H9 (cell line): ENCODE results near the gene DCLRE1C. TPM values are rescaled to one million over a fixed set of nuclear protein-coding genes. Genes with fewer than 3 reads are reported as not detected.
"Not testable (repeated sequence)": the region's sequence is repeated elsewhere in the genome, so short reads cannot be mapped to it uniquely, and the experiment has no call there.

ENCODE experiments used
- DNase-seq: peaks from one replicate; pipeline ENCODE4 v3.0.0-alpha.2; 2017
- H2AFZ ChIP-seq: one replicate; pipeline ENCODE4 v1.6.1; 2013; ENCODE audit warnings: mild to moderate bottlenecking, low read length, control low read depth, moderate library complexity
- H2AK5ac ChIP-seq: 2 replicates; pipeline ENCODE4 v1.6.1; 2013; ENCODE audit warnings: low read length, control low read depth, mixed read lengths; ENCODE audit not compliant: insufficient read length
- H2BK120ac ChIP-seq: one replicate; pipeline ENCODE4 v1.6.1; 2013; ENCODE audit warnings: low read depth, mild to moderate bottlenecking, low read length, control low read depth, inconsistent platforms; ENCODE audit not compliant: poor library complexity, severe bottlenecking
- H2BK12ac ChIP-seq: 2 replicates; pipeline ENCODE4 v1.6.1; 2013; ENCODE audit warnings: low read length, control low read depth, mixed read lengths, low read depth; ENCODE audit not compliant: insufficient read length
- H2BK15ac ChIP-seq: 2 replicates; pipeline ENCODE4 v1.6.1; 2013; ENCODE audit warnings: low read depth, low read length, control low read depth
- H2BK20ac ChIP-seq: one replicate; pipeline ENCODE4 v1.6.1; 2013; ENCODE audit warnings: low read depth, mild to moderate bottlenecking, low read length, control low read depth, inconsistent platforms; ENCODE audit not compliant: poor library complexity, severe bottlenecking
- H2BK5ac ChIP-seq: 2 replicates; pipeline ENCODE4 v1.6.1; 2013; ENCODE audit warnings: low read length, control low read depth, mixed read lengths; ENCODE audit not compliant: insufficient read length
- H3K14ac ChIP-seq: 2 replicates; pipeline ENCODE4 v1.6.1; 2013; ENCODE audit warnings: low read length, control low read depth; ENCODE audit not compliant: insufficient read depth
- H3K18ac ChIP-seq: 2 replicates; pipeline ENCODE4 v1.6.1; 2013; ENCODE audit warnings: low read depth, mild to moderate bottlenecking, mixed read lengths, low read length, control low read depth; ENCODE audit not compliant: insufficient read length
- H3K23ac ChIP-seq: 2 replicates; pipeline ENCODE4 v1.6.1; 2013; ENCODE audit warnings: low read length, control low read depth, mixed read lengths, low read depth; ENCODE audit not compliant: insufficient read length
- H3K23me2 ChIP-seq: 2 replicates; pipeline ENCODE4 v1.6.1; 2013; ENCODE audit warnings: low read depth, mild to moderate bottlenecking, mixed read lengths, low read length, control low read depth; ENCODE audit not compliant: insufficient read length, poor library complexity, severe bottlenecking
- H3K27ac ChIP-seq: 2 replicates; pipeline ENCODE4 v1.5.1; 2013; ENCODE audit warnings: low read length, control low read depth, mixed read lengths, low read depth; ENCODE audit not compliant: insufficient read length
- H3K27me3 ChIP-seq: 2 replicates; pipeline ENCODE4 v1.6.1; 2013; ENCODE audit warnings: low read length, control low read depth, inconsistent platforms; ENCODE audit not compliant: insufficient read depth
- H3K4ac ChIP-seq: 2 replicates; pipeline ENCODE4 v1.6.1; 2013; ENCODE audit warnings: low read depth, mild to moderate bottlenecking, control low read depth, inconsistent platforms, low read length, moderate library complexity
- H3K4me1 ChIP-seq: 2 replicates; pipeline ENCODE4 v1.6.1; 2013; ENCODE audit warnings: low read length, control low read depth, inconsistent platforms; ENCODE audit not compliant: insufficient read depth
- H3K4me2 ChIP-seq: 2 replicates; pipeline ENCODE4 v1.6.1; 2013; ENCODE audit warnings: low read length, control low read depth, mixed read lengths; ENCODE audit not compliant: insufficient read length, insufficient read depth
- H3K56ac ChIP-seq: 2 replicates; pipeline ENCODE4 v1.6.1; 2013; ENCODE audit warnings: low read depth, mild to moderate bottlenecking, mixed read lengths, low read length, control low read depth; ENCODE audit not compliant: insufficient read length
- H3K79me1 ChIP-seq: 2 replicates; pipeline ENCODE4 v1.6.1; 2013; ENCODE audit warnings: low read depth, mild to moderate bottlenecking, moderate library complexity, low read length, control low read depth, inconsistent platforms; ENCODE audit not compliant: insufficient read depth, poor library complexity, severe bottlenecking
- H3K79me2 ChIP-seq: 2 replicates; pipeline ENCODE4 v1.6.1; 2013; ENCODE audit warnings: low read length, control low read depth, inconsistent platforms; ENCODE audit not compliant: insufficient read depth
- H3K9ac ChIP-seq: 2 replicates; pipeline ENCODE4 v1.6.1; 2013; ENCODE audit warnings: low read length, control low read depth, mixed read lengths; ENCODE audit not compliant: insufficient read length; ENCODE audit errors: extremely low read depth
- H3K9me3 ChIP-seq: one replicate; pipeline ENCODE4 v1.6.1; 2013; ENCODE audit warnings: low read depth, low read length, inconsistent platforms; ENCODE audit not compliant: control insufficient read depth
- H3T11ph ChIP-seq: one replicate; pipeline ENCODE4 v1.6.1; 2013; ENCODE audit warnings: mild to moderate bottlenecking, low read length, control low read depth, inconsistent platforms
- H4K20me1 ChIP-seq: one replicate; pipeline ENCODE4 v1.6.1; 2013; ENCODE audit not compliant: control insufficient read depth, insufficient read length, insufficient read depth
- H4K5ac ChIP-seq: 2 replicates; pipeline ENCODE4 v1.6.1; 2013; ENCODE audit warnings: low read depth, mild to moderate bottlenecking, mixed read lengths, low read length, control low read depth; ENCODE audit not compliant: insufficient read length
- H4K8ac ChIP-seq: replicated peaks from 2 replicates; pipeline ENCODE4 v1.6.1; 2013; ENCODE audit warnings: low read length, control low read depth, mixed read lengths, low read depth; ENCODE audit not compliant: insufficient read length
- H4K91ac ChIP-seq: 2 replicates; pipeline ENCODE4 v1.6.1; 2013; ENCODE audit warnings: low read depth, mild to moderate bottlenecking, moderate library complexity, mixed read lengths, low read length, control low read depth; ENCODE audit not compliant: insufficient read length
- H3K27ac Mint-ChIP-seq, 3 experiments: 2 replicates in 2 of 3; 3 replicates in 1 of 3; pipeline ENCODE4 v1.8.0; 2020 to 2021; ENCODE audit warnings: mixed read lengths in 3 of 3, mild to moderate bottlenecking in 1 of 3, moderate library complexity in 1 of 3
- H3K27me3 Mint-ChIP-seq: 2 replicates; pipeline ENCODE4 v1.8.0; 2021; ENCODE audit warnings: low read depth, mild to moderate bottlenecking, moderate library complexity, mixed read lengths
- H3K36me3 Mint-ChIP-seq, 3 experiments: 2 replicates in 2 of 3; 3 replicates in 1 of 3; pipeline ENCODE4 v1.8.0; 2020 to 2021; ENCODE audit warnings: low read depth in 3 of 3, mixed read lengths in 3 of 3; ENCODE audit not compliant: insufficient read depth in 1 of 3
- H3K4me1 Mint-ChIP-seq, 2 experiments: 2 replicates each; pipeline ENCODE4 v1.8.0; 2020; ENCODE audit warnings: mixed read lengths in 2 of 2
- H3K4me3 Mint-ChIP-seq, 2 experiments: 2 replicates in 1 of 2; 3 replicates in 1 of 2; pipeline ENCODE4 v1.8.0; 2020 to 2021; ENCODE audit warnings: mild to moderate bottlenecking in 2 of 2, mixed read lengths in 2 of 2, moderate library complexity in 1 of 2
- H3K9me3 Mint-ChIP-seq, 2 experiments: 2 replicates in 1 of 2; 3 replicates in 1 of 2; pipeline ENCODE4 v1.8.0; 2020; ENCODE audit warnings: mild to moderate bottlenecking in 2 of 2, mixed read lengths in 2 of 2, moderate library complexity in 1 of 2
- CTCF ChIP-seq: fragments of 200-600 bp; sonication (generic); conservative IDR thresholded peaks from 3 replicates; pipeline ENCODE4 v1.8.0; 2021; ENCODE audit warnings: antibody characterized with exemption, mild to moderate bottlenecking
- WGBS: extraction: QIAGEN DNeasy Blood & Tissue Kit; methylation state at CpG from one replicate; pipeline ENCODE4 v1.1.7; 2013; ENCODE audit warnings: missing lambda C conversion rate, low lambda C conversion rate, mixed read lengths; ENCODE audit not compliant: insufficient read length; ENCODE audit errors: extremely low coverage; 5-methylcytosine and 5-hydroxymethylcytosine counted together
- total RNA-seq: library from RNA; stranded (reverse); gene quantifications from 2 replicates; pipeline ENCODE4 v1.2.1, GENCODE V29; 2021

DCLRE1C gene
- total RNA-seq, 1 experiment from 2014 or later: 15.2 TPM

GRCh38 chr10:14974153-14974998 is 20.5 kb upstream of the DCLRE1C start:
- H2BK20ac ChIP-seq, H3K79me2 ChIP-seq, H3K56ac ChIP-seq, H3K27ac ChIP-seq, H3K23me2 ChIP-seq, H3K27me3 Mint-ChIP-seq, H3K9me3 ChIP-seq, H3K14ac ChIP-seq, H3T11ph ChIP-seq, H4K5ac ChIP-seq, H2AFZ ChIP-seq, H3K36me3 Mint-ChIP-seq, H4K8ac ChIP-seq, H4K20me1 ChIP-seq, H2AK5ac ChIP-seq, H3K4ac ChIP-seq, H3K4me2 ChIP-seq, H3K9me3 Mint-ChIP-seq, H3K27ac Mint-ChIP-seq, H3K4me1 ChIP-seq, H2BK15ac ChIP-seq, H3K18ac ChIP-seq, H3K27me3 ChIP-seq, H3K4me1 Mint-ChIP-seq, H3K23ac ChIP-seq, H4K91ac ChIP-seq, H2BK120ac ChIP-seq, H3K9ac ChIP-seq, H3K79me1 ChIP-seq, H2BK12ac ChIP-seq, H2BK5ac ChIP-seq, H3K4me3 Mint-ChIP-seq: not testable (repeated sequence)
- no CpG with 5 or more reads among the region's 15 CpGs for WGBS
- peak; percentile 35 for DNase-seq
- TF ChIP-seq CTCF: peak; percentile 11; the same call in 1 of the 3 replicates
